Measurements from ENCODE around the gene MISFA.
A peak's percentile ranks its signal among the peaks of the same experiment; 100 is the strongest.
"Not testable (repeated sequence)": the region's sequence is repeated elsewhere in the genome, so short reads cannot be mapped to it uniquely, and the experiment has no call there.

Gene MISFA

GRCh38 chr11:18599739-18600230 is at the start of gene MISFA:
Gene MISFA, plus strand, starts transcription at chr11:18599789. Its CDS starts 140 bp downstream, at chr11:18599929.
- no peak for DNase-seq

DNA sequence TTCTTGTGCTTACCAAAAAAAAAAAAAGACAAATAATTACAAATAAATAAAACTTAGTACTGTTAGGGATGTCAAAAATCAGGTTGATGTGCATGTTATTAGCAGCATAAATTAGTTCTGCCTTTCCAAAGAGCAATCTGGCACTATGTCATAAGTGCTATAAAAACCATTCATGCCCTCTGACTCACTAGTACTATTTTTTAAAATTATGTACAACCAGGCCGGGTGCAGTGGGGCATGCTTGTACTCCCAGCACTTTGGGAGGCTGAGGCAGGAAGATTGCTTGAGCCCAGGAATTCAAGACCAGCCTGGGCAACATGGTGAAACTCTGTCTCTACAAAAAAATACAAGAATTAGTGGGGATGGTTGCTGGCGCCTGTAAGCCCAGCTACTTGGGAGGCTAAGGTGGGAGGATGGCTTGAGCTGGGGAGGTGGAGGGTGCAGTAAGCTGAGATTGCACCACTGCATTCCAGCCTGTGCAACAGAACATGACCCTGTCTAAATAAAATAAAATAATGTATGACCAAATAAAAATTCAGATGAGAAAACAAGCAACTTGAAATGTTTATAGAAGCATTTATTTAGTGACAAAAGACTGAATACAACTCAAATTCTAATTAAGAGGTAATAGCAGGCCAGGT is 36.4 kb upstream of the MISFA start:
- DNase-seq, result no peak

DNA sequence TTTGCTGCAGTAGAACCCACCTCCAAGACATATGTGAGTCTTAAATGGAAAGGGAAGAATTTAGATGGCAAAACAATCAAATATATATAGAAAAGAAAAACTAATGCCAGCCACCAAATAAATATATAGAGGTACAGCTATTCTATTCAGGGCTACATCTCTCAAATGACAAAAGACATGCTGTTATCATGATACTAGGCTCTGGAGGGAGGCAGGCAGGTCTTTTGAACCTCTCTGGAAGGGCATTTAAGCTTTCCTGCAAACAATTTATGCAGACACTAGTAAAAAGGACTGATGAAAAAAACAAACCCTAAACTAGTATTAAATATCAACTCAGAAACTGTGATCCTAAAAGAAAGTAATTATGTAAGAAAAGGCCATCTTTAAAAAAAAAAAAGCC is 35.4 kb upstream of the MISFA start:
- no peak for DNase-seq

GRCh38 chr11:18566406-18566805 is 33.2 kb upstream of the MISFA start:
- no peak for DNase-seq

DNA sequence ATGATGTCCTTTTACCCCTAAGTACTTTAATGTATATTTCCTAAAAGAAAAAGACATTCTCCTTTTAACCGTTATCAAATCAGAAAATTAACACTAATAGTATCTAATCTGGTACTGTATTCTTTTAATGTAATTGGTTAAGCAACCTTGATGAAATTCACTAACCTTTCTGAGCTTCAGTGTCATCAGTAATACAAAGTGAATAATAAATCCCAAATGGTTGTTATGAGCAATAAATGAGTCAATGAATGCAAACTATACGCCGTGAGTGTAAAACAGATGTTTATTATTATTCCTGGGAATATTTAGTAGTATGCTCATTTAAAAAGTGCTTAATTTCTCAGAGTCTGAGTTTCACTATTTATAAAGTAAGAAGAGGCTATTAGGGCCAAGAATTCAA is 32.5 kb upstream of the MISFA start:
- no peak for DNase-seq

DNA sequence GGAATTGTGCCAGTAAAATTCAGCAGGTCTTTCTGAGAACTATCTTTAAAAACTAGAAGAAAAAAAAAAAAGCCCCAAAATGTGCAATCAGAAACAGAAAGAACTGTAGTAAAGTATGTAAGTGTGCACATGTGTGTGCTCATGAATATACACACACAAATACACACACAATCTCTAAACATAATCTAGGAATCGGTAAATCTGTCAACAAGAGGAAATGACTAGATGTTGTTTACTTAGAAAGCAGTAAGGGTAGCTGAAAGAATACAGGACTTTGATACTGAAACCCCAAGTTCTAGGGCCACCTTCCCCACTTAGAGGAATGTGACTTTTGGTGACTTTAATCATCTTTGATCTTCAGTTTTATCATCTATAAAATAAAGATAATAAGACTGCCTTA is 24.2 kb upstream of the MISFA start:
- no peak for DNase-seq

DNA sequence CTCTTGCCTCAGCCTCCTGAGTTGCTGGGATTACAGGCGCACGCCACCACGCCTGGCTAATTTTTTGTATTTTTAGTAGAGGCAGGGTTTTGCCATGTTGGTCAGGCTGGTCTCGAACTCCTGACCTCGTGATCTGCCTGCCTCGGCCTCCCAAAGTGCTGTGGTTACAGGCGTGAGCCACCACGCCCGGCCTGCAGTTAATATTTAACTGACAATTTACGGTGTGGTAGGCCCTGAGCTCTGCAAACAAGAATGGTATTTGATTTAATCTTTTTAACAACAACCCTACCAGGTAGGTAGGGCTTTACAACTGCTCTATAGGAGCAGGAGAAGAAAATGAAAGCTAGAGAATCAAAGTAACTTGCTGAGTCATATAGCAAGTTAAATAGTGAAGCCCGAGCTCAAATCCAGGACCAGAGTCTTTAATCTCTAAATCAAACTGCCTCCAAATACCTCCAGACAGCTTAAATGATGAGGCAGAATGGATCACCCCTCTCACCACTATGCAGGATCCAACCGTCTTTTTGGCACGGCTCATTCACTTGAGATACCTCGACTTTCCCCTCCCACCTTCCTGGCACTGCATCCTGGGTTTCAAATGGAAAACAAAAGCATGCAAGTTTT is 20.5 kb upstream of the MISFA start:
- no peak for DNase-seq

DNA sequence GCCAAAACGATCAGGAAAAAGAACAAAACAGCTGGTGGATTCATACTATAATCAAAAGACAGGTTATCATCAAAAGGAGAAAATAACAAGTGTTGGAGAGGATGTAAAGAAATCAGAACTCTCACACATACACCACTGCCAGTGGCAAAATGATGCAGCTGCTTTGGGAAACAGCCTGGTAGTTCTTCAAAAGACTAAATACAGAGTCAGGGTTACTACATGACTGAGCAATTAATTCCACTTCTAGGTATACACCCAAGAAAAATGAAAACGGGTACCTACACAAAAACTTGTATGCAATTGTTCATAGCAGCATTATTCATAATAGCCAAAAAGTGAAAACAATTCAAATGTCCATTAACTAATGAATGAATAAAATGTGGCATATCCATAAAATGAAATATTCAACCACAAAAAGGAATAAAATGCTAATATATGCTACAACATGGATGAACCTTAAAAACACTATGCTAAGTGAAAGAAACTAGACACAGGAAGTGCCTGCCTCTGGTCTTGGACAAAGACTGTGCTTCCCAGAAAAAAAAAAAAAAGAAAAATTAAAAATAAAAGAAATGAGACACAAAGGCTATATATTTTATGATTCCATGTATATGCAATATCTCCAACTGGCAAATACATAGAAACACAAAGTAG is 19.3 kb upstream of the MISFA start:
- no peak for DNase-seq

- DNase-seq, result no peak
Measured at GRCh38 chr11:18581825-18582224, 17.8 kb upstream of the MISFA start.

DNA sequence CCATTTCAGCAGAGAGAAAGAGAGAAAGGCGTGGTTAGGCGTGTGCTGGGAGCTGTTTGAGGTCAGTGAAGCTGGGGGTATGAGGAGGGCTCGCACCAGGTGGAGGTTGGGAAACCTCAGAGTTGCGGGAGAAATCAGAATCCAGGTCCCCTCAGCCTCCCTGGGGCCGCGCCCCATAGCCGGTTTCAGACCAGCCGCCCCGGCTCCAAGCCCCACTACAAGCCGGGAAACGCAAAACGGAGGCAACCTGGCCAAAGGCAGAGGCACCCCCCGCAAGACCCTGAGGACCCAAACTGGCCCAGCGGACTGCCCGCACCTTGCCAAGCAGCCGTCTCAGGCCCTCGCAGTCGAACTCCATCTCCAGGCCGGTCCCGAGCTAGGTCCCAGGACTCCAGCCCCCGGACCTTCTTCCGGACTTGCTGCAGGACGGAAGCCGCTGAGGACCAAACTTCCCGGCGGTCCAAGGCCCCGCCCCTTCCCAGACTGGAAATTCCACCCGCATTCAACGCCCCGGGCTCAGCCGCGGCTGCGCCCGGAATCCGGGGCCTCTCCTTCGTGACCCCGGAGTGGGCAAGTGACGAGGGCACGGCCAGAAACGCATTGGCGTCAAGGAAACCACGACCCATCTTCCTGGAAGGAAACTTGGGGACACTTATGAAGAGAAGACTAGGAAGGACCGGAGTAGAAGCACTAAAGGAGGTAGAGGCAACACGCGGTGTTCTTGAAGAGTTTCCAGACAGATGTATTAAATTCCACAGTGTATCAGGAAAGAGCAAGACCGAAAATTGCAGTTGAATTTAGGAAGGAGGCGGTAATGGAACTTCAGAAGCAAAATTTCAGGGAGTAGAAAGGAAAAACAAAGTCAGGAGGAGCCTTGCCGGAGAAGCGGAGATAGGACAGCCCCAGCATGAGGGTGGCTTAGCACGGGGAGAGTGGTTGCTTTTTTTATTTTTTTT is 11.0 kb upstream of the MISFA start, which contains the start of gene UEVLD:
TSS of gene UEVLD (minus strand) at position 438 of the 956 bp plus-strand sequence. CDS start at position 358, 80 bp downstream.
- DNase-seq, result peak; percentile 67

DNA sequence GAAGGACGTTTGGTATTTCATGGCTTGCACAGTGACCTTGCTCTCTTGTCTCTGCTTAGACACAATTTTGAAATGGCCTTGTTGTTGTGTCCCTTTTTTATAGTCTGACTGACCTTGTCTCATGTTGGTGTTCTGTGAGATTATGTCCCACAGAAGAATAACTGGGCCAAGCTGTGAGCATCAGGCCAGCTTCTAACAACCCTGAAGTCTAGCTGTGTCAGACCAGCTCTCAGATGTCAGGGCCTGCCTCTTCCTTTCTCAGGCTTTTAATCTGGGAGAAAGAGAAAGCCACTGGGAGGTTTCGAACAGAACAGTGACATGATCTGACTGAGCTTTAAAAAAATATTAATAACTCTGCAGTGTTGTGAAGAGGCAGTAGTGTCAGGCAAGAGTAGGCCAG is 9.0 kb upstream of the MISFA start:
- DNase-seq, result no peak

- not testable (repeated sequence) for DNase-seq
Measured at GRCh38 chr11:18594088-18594487, 5.5 kb upstream of the MISFA start.

DNA sequence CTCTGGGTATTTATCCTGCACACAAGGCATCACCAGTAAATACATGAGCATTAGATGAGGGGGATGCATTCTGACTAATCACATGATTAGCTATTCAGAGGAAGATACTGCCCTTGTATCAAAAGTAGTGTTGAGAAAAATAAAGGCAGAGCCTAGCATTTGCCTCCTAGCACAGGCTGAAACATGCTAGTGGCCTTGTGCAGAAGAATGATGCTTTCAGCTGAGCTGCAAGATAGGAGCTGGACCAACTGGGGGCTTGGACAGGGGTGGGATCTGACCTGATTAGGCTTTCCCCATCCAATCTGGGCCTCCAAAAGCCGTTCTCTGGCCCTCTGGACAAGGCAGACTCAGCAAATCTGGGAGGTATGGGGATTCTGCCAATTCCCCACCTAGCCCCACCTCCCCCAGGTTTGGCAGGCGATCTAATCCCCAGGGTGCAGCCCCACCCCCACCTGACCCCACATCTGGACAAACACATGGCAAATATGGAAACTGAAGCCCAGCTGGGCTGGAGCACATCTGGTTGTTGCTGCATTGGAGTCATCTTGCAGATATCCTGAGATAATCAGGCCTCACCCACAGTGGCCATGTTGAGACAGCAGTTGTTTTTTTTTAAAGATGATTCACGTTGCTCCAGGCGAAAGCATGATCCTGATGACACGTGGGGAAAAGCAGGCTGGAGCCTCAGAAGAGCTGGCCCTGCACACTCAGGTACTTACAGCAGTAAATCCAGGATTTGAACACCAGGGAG is 4.4 kb upstream of the MISFA start:
- no peak for DNase-seq

DNA sequence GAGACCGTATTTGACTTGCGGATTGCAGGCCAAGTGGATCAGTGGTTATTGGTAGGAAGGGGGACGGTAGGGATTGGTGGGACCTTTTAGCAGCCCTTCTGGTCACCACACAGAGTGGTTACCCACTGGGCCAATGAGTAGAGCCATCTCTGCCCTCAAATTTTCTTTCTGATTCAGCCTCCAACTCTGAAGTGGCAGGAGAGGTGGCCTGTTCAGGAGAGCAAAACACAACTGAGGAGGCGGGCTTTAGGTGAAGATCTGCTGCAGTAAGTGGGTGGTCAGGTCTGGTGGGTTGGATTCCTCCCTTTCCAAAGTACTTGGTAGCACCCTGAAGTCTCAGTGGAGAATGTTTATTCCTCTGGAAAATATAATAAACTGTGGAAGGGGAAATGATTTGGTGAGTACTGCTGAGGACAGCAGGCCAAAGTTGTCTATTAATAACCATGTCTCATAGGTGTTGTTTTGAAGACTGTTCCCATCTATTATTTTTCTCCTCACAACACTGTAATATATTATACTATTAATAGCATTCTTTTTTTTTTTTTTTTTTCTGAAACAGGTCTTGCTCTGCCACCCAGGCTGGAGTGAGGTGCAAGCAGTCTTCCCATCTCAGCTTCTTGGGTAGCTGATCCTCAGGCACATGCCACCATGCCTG is 1.5 kb downstream of the MISFA start:
- no peak for DNase-seq

GRCh38 chr11:18608376-18608775 is 8.8 kb downstream of the MISFA start:
- DNase-seq, result no peak

- DNase-seq, result no peak
Measured at GRCh38 chr11:18611196-18611595, 11.6 kb downstream of the MISFA start.

GRCh38 chr11:18612394-18612793 is 12.8 kb downstream of the MISFA start:
- no peak for DNase-seq

DNA sequence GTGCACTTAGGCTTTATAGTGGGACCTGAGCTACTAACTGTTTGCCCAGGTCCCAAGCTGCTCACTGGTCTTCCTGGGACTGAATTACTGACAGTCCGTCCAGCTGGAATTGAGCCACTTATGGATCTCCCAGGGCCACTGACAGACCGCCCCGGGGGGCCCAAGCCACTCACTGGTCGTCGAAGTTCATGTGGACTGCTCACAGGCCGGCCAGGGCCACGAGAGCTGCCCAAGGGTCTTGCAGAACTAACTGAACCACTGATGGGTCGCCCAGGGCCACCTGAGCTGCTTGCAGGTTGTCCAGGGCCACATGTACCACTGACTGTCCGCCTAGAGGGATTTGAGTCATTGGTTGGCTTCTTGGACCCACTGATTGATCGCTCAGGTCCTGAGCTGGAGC is 15.1 kb downstream of the MISFA start:
- no peak for DNase-seq

- no peak for DNase-seq
Measured at GRCh38 chr11:18615628-18616392, 16.2 kb downstream of the MISFA start.

DNA sequence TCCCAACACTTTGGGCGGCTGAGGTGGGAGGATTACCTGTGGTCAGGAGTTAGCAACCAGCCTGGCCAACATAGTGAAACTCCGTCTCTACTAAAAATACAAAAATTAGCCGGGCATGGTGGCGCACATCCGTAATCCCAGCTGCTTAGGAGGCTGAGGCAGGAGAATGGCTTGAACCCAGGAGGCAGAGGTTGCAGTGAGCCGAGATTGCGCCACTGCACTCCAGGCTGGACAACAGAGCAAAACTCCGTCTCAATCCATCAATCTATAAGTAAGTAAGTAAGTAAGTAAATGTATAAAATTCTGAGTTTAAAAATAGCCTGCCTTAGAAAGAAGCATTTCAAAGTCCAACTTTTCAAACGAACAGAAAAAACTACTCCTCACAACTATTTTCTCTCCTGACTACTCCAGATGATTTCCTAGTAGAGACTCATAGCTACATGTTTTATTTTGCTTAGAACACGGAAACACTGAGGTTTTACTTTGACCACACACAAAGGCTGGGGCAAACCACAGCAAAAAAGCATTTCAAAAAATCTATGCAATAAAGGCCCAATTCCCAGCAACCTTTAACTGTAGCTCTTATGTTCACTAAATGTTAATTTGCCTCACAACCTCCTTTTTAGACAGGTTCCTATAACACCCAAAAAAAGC is 18.2 kb downstream of the MISFA start:
- peak; percentile 7 for DNase-seq
